Posterior cingulate gyrus (tissue), 11 donors: ENCODE measurements around the gene UBE2A.

Source experiments
- DNase-seq, 10 donors: peaks; one replicate each; pipeline versions ENCODE4 v3.0.0 to v3.0.0-alpha.2; 2020 to 2021; ENCODE audit warnings: mixed read lengths in 3 of 10
- intact Hi-C: fragments of 100-400 bp; cut with DNase I; formaldehyde crosslinking; loops from one replicate; pipeline ENCODE4 v1.15.1; 2023

Gene UBE2A

DNA sequence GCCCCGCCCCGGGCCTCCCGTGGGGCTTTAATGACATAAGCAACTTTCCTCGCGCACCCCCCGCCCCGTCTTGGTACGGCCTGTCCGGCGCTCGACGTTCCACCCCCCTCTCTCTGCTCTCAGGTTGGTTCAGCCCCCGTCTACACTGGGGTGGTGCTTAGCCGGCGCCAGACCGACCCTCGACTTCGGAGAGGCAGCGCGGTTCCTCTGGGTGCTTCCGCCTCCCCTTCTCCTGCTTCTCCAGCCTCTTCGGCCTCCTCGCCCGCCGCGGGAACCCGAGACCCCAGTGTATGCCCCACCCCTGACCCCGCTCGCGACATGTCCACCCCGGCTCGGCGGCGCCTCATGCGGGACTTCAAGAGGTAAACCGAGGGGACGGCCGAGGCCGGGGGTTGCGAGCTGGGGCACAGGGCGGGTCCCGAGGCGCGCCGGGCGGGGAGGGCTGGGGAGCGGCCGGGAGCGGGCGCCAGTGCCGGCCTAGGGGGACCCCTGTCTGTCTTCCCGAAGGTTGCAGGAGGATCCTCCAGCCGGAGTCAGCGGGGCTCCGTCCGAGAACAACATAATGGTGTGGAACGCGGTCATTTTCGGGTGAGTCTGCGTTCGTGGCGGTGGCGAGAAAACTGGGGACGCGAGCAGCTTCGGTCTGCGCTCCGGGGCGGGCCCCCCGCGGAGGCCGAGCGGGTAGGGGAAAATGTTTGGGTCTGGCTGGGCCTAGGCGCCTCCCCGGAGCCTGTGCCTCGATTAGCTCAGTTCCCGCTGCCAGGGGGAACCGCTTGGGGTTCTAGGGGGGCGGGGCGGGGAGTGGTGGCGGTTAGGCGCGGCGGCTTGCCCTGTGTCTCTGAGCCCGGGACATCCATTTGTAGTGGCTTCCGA, at the start of gene UBE2A:
TSS of gene UBE2A (plus strand) at position 170 of the 873 bp plus-strand sequence. CDS start at position 319, 149 bp downstream.
- intact Hi-C loops = no loop called here
- peak; percentile 65 to 96 (median 78) for DNase-seq

DNA sequence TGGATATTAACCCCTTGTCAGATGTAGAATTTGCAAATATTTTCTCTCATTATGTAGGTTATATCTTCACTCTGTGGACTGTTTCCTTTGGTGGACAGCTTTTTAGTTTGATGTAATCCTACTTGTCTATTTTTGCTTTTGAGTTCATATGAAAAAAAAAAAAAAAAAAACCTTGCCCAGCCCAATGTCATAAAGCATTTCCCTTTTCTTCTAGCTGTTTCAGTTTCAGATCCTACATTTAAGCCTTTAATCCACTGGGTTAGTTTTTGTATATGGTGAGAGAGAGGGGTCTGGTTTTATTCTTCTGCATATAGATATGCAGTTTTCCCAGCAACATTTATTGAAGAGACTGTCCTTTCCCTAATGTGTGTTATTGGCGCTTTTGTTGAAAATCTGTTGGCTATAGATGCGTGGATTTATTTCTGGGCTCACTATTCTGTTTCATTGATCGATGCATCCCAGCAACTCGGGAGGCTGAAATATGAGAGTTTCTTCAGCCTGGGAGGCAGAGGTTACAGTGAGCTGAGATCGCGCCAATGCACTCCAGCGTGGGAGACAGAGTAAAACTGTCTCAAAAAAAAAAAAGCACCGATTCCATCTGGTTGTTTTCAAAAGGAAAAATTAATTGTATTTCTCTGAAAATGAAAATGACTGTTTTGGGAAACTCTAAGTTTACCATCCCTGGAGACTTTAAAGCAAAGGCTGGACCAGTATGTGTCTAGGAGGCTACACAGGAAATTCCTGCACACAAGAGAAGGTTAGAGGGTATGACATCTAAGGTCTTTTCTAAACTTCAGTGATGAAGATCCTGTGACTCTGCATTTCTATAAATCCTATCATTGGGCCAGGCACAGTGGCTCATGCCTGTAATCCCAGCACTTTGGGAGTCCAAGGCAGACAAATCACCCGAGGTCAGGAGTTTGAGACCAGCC, 44.8 kb upstream of the UBE2A start:
- DNase-seq = no peak
- intact Hi-C loops = no loop called here

DNA sequence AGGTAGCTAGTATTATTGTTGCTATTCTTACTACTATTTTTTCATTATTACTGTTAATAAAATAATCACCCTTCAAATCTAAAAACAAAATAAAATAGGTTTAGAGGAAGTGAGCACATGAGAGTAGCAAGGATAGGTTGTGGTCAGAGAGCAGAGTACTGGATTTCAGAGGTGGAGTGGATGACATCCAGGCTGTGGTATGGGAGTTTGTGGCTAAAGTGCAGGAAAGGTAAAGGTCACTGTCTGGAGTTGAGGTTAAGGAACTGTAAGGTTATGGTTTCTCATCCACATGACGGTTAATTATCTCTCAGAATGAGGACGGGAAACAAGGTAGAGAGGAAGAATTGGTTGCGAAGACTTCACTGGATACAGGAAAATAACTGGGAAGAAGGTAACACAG, 36.9 kb upstream of the UBE2A start:
- DNase-seq = no peak
- intact Hi-C loops = no loop called here

DNA sequence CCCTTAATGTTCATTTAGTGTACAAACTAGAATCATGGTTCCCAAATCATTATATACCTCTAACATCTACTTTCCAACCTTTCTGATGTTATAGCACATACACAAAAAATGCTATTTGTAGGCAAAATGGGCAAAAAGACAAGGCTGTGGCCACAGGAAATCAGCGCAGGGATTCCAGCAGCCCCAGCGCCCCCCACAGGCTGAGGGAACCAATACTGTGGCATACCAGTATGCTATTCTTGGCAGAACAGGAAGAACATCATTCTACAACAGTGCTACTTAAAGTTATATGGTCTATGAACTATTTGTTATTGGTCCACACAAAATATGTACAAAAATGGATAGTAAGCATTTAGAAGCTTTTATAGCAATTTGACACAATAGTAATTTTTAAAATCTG, 34.5 kb upstream of the UBE2A start:
- DNase-seq = no peak
- intact Hi-C loops = no loop called here

DNA sequence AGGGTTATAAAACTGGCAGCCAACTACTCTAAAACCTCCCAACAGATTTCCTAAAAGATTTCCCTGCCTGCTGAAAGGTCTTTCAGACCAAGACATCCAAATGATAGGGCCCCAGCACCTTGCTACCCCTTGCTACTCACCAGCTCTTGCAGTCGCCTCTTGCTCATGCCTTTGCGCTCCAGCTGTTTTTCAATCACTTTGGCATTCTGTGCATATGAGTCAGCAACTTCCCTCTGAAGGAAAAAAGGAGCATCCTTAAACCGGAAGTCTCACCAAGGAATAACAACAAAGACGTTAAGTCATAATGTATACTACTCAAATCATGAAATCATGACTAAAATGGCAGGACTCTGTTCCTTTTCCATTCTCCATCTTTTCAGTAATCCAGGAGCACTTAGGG, 33.2 kb upstream of the UBE2A start:
- intact Hi-C loops = no loop called here
- DNase-seq = no peak

DNA sequence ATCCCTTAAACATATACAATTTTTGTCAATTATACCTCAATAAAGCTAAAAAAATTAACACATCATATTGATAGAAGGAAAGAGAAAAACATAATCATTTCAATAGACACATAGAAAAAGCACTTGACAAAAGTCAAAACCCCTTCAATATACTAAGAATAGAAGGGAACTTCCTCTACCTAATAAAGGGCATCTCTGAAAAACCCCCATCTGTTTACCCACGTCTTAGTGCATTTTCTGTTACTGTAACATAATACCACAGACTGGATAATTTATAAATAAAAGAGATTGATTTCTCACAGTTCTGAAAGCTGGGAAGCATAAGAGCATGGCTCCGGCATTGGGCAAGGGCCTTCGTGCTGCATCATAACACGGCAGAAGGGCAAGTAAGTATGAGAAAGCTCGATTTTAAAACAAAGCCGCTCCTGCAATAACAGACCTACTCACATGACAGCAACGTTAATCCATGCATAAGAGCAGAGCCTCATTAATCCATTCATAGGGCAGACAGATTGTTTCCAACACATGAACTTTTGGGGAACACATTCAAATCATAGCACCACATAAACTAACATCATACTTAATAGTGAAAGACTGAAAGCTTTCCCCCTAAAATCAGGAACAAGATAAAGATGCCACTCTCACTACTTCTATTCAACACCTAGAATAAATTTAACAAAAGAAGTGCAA, 24.9 kb upstream of the UBE2A start:
- no peak for DNase-seq
- intact Hi-C loops = no loop called here

DNA sequence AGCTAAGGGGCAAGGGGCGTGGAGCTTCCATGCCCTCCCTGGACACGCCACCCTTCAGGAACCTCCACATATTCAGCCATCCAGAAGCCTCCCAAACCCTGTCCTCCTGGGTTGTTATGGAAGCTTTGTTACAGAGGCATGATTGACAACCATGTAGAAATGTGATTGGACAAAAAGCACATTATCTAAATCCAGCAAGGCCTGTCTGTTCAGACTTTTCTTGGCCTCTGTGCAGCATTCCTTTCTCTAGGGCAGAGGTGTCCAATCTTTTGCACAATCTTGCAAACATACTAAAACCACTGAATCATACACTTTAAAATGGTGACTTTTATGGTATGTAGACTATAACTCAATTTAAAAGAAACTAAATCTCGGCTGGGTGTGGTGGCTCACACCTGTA, 21.9 kb upstream of the UBE2A start:
- no peak for DNase-seq
- intact Hi-C loops = no loop called here

DNA sequence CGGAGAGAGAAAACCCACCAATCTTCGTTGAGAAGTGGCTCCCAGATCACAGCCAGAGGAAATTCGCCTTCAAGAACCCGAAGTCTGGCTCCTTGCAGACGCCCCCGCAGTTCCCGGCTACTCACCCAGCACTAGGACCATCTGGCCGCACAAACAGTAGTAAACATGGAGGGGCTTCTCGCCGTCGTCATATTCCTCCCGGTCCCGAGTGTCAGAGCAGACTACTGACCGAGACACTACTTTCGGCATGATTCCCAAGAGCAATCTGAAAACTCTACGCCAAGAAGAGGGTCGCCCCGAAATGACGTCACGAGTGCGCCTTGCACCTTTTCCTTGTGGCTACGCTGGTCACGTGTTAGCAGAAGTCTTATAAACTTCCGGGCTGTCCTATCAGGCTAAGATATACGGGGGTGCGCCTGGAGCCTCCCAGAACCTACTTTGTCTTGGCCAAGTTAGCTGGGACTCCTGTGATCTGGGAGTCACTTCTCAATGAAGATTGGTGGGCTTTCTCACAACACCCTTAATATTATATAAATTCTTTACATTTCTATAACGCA, 9.2 kb upstream of the UBE2A start, which contains the start of gene STEEP1:
TSS of gene STEEP1 (minus strand) at position 303 of the 557 bp plus-strand sequence. CDS start at position 249, 54 bp downstream.
- intact Hi-C loops = no loop called here

DNA sequence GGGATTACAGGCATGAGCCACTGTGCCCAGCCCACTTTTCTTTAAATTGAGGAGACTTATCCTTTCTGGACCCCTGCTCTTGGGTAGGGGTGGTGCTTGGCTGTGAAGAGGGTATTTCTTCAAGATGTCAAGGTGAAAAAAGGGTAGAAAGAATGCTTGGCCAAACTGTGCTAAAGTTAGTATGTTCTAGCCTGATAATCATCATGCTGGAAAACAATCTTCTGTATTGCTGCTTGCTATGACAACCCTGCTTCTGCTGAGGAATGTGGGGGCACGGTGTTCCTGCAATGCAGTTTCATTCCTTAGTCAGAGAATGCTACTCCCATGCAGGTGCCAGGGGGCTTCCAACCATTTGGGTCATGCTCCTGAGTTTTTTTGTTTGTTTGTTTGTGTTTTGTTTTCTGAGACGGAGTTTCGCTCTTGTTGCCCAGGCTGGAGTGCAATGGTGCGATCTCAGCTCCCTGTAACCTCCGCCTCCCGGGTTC, 4.0 kb upstream of the UBE2A start:
- intact Hi-C loops = no loop called here
- no peak for DNase-seq

More for the DNA sequence above, 9.2 kb upstream of the UBE2A start, which contains the start of gene STEEP1:
- peak; percentile 63 to 96 (median 76) for DNase-seq

DNA sequence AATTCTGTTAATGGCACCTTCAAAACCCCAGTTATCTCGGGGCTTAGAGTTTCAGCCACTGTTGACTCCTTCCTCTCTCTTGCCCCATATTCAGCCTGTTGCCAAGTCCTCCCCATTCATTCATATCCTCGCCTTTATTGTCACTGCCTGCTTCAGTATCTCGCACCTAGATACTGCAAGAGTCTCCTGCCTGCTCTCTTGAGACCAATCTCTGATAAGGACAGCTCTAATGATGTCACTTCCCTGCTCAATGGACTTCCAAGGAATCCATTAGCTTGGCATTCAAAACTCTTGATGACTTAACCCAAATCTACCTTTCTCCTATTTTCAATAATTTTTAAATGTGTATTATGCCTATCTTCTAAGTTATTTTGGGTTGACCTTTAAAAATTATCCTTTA, 1.1 kb upstream of the UBE2A start:
- DNase-seq = no peak
- intact Hi-C loops = no loop called here

DNA sequence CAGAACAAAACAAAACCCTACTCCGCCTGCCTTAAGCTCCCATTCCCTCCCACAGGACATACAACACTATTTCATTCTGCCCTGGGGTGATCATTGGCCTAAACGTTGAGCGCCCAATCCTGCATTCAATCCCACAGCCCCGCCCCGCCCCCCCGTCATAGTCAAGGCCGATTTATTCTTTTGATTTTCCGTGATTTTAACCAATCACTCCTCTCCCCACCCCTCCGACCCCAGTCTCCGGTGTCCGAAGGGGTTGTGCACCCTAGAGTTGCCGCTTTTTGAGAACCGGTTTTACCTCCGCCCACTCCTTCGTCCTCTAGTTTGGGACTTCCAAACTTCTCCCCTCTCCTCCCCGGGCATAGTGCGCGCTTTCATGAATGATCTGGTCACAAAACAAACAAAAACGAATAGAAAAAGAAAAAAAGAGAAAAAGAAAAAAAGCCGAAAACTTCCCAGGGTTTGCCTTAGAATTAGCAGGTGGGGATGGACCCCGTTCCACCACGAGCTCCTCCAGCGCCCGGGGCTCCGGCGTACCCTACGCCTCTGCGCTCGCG, 446 bp upstream of the UBE2A start:
- intact Hi-C loops = no loop called here
- peak in 4 of 10 donors; percentile 7 to 59 (median 9) for DNase-seq

DNA sequence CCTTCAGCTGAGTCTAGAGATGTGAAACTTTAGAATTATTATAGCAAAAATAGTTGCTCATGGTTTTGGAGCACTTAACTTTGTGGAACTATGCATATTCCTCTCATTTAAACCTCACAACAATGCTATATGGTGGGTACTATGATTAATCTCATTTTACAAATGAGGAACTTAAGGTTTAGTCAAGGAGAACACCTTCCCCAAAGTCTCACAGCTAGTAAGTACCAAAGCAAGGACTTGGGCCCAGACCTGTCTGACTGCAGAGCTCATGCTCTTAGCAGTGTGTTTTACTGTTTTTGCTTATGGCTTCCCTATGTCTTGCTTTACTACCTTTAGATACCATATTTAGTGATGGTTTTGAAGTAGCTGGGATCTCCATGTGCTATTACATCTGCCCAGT, 5.1 kb downstream of the UBE2A start:
- intact Hi-C loops = no loop called here
- DNase-seq = no peak

DNA sequence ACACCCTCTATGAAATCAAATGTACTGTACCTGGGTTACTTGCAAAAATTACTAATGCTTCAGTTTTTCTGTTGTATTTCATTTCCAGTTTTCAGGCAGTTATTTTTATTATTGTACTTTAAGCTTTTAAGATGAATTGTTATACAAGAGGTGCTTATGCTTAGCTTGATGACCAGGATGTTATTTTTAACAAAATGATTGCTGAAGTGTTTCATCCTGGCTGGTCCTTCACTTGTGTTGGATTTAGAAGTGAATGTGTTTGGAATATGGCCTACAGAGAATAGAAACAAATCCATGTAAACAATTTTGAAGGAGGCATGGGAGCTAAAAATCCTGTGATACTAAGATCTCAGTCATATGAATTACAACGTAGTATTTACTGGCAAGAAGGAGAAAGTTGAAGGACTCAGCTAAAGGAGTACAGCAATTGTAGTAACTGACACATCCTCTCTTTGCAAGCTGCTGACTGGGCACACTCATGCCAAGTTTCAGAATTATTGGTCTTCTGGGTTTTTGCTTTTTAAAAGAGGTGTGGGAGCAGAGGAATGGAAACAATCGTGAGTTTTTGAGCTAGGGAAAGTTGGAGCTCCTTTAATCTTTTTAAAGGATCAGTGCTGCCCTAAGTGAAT, 9.2 kb downstream of the UBE2A start:
- intact Hi-C loops = no loop called here
- DNase-seq = no peak

DNA sequence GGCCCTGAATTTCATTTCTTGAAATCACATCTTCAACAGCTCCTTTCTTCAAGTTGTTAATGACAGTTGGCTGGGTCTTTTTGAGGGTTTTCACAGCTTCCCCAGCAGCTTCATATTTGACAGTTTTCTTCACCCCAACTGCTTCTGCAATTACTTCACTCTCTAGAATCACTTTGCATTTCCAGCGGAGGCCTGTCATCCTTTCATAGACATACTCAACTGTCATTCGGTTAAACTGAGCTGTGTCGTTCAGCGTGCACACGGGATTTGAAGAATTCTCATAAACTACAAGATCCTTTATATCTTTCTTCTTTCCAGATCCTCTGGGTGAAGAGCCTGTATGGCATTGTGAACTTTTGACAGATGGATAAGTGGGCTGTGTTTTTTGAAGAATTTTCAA, 15.4 kb downstream of the UBE2A start:
- intact Hi-C loops = no loop called here
- no peak for DNase-seq

DNA sequence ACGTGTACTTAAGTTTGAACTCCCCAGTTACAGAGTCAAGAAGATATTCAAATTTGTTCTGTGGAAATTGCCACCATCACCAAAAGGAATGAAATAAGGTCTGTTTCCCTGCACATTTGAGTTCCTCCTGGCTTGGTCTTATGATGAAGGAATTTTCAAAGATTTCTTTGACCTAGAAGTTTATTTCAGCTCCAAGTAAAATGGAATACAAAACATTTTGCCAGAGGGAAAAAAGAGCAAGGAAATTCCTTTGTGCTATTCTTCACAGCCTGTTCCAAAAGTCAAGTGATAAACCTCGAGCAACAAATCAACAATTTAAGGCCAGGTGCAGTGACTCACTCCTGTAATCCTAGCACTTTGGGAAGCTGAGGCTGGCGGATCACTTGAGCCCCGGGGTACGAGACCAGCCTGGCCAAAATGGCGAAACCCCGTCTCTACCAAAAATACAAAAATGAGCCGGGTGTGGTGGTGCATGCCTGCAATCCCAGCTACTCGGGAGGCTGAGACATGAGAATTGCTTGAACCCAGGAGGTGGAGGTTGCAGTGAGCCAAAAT, 28.4 kb downstream of the UBE2A start:
- DNase-seq = no peak
- intact Hi-C loops = no loop called here

DNA sequence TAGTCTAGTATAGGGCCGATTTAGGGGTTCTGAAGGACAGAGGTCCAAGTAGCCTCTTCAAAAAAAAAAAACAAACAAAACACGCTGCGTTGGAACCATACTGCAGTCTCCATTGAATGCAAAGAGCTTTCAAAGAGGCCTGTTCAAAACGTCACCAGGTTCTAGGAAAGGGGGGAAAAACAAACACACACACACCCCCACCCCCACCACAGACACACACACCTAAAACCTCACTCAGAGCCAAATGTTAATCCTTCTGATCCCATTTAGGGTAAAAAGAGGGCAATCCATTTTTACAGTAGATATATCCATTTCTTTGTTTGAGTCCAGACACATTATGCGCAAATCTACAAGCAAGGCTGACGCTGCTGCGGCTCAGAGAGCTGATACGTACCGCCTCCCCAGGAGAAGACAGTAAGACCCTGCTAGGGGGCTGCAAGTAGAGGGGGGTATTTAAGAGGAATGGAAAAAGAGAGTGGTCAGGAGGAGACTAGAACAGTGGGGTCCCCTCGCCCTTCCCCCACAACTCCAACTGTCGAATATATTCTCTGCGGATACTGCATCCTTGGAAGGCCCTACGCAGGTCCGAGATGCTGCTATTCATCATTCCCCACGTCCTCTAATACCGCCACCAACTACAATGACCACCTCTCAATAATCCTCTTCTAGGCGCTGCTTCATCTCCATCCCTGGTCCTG, 30.6 kb downstream of the UBE2A start:
- DNase-seq = no peak
- intact Hi-C loops = loop anchor here (5.0 kb wide), 1 partner anchor 187 kb away; the partner anchor contains the start of gene RPL39

DNA sequence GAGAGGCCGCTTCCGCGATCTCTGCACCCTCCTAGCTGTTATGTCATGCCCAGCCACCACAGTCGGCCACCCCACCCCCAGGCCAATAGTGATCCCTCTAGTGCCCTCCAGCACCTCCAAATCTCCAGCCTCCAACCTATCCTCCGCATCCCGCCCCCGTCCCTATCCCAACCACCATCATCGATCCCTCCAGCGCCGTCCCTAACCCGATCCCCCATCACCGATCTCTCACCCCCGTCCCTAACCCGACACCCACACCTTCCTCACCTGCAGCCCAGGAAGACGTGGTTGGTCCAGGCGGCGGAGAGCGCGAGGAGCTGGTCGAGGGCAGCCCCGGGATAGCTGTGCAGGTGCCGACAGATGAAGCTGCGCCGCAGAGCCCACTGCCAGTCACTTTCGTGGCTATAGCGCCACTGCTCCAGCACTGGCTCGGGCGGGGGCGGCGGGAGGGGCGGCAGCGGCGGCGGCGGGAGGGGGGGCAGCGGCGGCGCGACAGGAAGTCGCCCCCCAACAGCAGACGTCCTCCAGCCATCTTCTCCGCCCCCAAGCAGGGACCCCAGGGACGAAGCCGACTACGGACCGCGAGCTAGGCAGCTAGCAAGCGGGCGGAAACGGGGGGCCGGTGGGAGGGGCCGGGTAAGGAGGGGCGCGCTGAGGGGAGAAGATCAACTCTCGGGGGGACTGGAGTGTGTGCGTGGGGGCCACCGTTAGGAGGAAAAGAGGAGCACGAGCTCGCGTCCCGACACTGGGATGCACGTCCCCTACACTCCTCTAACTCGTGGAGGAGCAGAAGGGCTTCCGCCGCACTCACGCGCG, 31.3 kb downstream of the UBE2A start:
- peak in 9 of 10 donors; percentile 20 to 90 (median 45) for DNase-seq
- intact Hi-C loops = loop anchor here (1.0 to 5.0 kb wide), 2 partner anchors 33 to 187 kb away; partner anchors contain the start of gene RPL39
